Stimulated activated effector memory CD8-positive, alpha-beta T cell treated with anti-CD3 and anti-CD28 coated beads, Interleukin-12 subunit alpha, Interleukin-12 subunit beta, amount 100 ng/mL, for 72 hours (primary cell): ENCODE results near the gene NDUFA5.
A peak's percentile ranks its signal among the peaks of the same experiment; 100 is the strongest.
"Not testable (repeated sequence)": the region's sequence is repeated elsewhere in the genome, so short reads cannot be mapped to it uniquely, and the experiment has no call there.

Experiments used
- ATAC-seq: fragments of 150-1000 bp; cut with Tn5 transposase; 2 replicates; pipeline ENCODE4 v1.10.0; 2021
- DNase-seq, 2 donors: peaks; one replicate each; pipeline ENCODE4 v3.0.0; 2021 to 2022; ENCODE audit warnings: low spot score in 2 of 2
- H3K27ac Mint-ChIP-seq: one replicate; pipeline ENCODE4 v1.8.0; 2022; ENCODE audit warnings: mild to moderate bottlenecking, mixed read lengths
- H3K36me3 Mint-ChIP-seq: one replicate; pipeline ENCODE4 v1.8.0; 2022; ENCODE audit warnings: mild to moderate bottlenecking, mixed read lengths
- H3K4me1 Mint-ChIP-seq: one replicate; pipeline ENCODE4 v1.8.0; 2022; ENCODE audit warnings: mixed read lengths
- H3K4me3 Mint-ChIP-seq: one replicate; pipeline ENCODE4 v1.8.0; 2022; ENCODE audit warnings: mild to moderate bottlenecking, mixed read lengths
- H3K9me3 Mint-ChIP-seq: one replicate; pipeline ENCODE4 v1.8.0; 2022; ENCODE audit warnings: mixed read lengths

Gene NDUFA5

GRCh38 chr7:123535517-123535916 is 22.1 kb downstream of the NDUFA5 start:
- Mint-ChIP-seq H3K27ac (no peak overlapping the region), H3K9me3 (no peaks in the 10 kb centered on the region), H3K36me3 (peaks cover 10% of the 10 kb centered on the region), H3K4me3 (peak overlapping the region; percentile 86), H3K4me1 (peaks cover 19% of the 10 kb centered on the region)
- no peak for DNase-seq
- ATAC-seq, result no peak

- peaks cover 10% of the 10 kb centered on the region for H3K36me3 Mint-ChIP-seq
- H3K9me3 Mint-ChIP-seq, result no peaks in the 10 kb centered on the region
- H3K4me3 Mint-ChIP-seq, result peak within 1 kb of the TSS; percentile 86
- peaks cover 19% of the 10 kb centered on the region for H3K4me1 Mint-ChIP-seq
- H3K27ac Mint-ChIP-seq, result peak within 1 kb of the TSS; percentile 90
- ATAC-seq (peak; percentile 87), DNase-seq (peak; percentile 88 to 97)
Measured at GRCh38 chr7:123534383-123535260, 23.0 kb downstream of the NDUFA5 start, which contains the start of gene IQUB. Gene IQUB (minus strand): TSS chr7:123534595. CDS start chr7:123512340, 22,255 bp downstream.

- DNase-seq (no peak), ATAC-seq (peak; percentile 42)
- peaks cover 19% of the 10 kb centered on the region for H3K4me1 Mint-ChIP-seq
- H3K27ac Mint-ChIP-seq, result no peak overlapping the region
- no peaks in the 10 kb centered on the region for H3K9me3 Mint-ChIP-seq
- H3K36me3 Mint-ChIP-seq, result peaks cover 10% of the 10 kb centered on the region
- peak overlapping the region; percentile 86 for H3K4me3 Mint-ChIP-seq
Measured at GRCh38 chr7:123533929-123534382, 23.7 kb downstream of the NDUFA5 start.

GRCh38 chr7:123533553-123533917 is 24.1 kb downstream of the NDUFA5 start:
- no peaks in the 10 kb centered on the region for H3K9me3 Mint-ChIP-seq

GRCh38 chr7:123532788-123533552 is 24.6 kb downstream of the NDUFA5 start:
- H3K4me1 Mint-ChIP-seq, result peaks cover 13% of the 10 kb centered on the region
- peak overlapping the region; percentile 86 for H3K4me3 Mint-ChIP-seq
- ATAC-seq (peak; percentile 55), DNase-seq (peak; percentile 20 to 79)
- H3K9me3 Mint-ChIP-seq, H3K27ac Mint-ChIP-seq: not testable (repeated sequence)
- H3K36me3 Mint-ChIP-seq, result peaks cover 10% of the 10 kb centered on the region

More at GRCh38 chr7:123533553-123533917, 24.1 kb downstream of the NDUFA5 start:
- Mint-ChIP-seq H3K4me3 (peak overlapping the region; percentile 86), H3K36me3 (peaks cover 10% of the 10 kb centered on the region), H3K4me1 (peaks cover 18% of the 10 kb centered on the region), H3K27ac (no peak overlapping the region)
- ATAC-seq (no peak), DNase-seq (no peak)

GRCh38 chr7:123532343-123532742 is 25.3 kb downstream of the NDUFA5 start:
- not testable (repeated sequence) for H3K9me3 Mint-ChIP-seq, H3K27ac Mint-ChIP-seq, DNase-seq, ATAC-seq
- H3K4me3 Mint-ChIP-seq, result peak overlapping the region; percentile 86
- H3K36me3 Mint-ChIP-seq, result peaks cover 10% of the 10 kb centered on the region
- H3K4me1 Mint-ChIP-seq, result peaks cover 12% of the 10 kb centered on the region

GRCh38 chr7:123530035-123530591 is 27.5 kb downstream of the NDUFA5 start:
- H3K4me1 Mint-ChIP-seq, result peaks cover 12% of the 10 kb centered on the region
- not testable (repeated sequence) for H3K4me3 Mint-ChIP-seq, ATAC-seq, H3K9me3 Mint-ChIP-seq, DNase-seq, H3K27ac Mint-ChIP-seq
- H3K36me3 Mint-ChIP-seq, result peaks cover 10% of the 10 kb centered on the region

- H3K27ac Mint-ChIP-seq, result no peak overlapping the region
- H3K9me3 Mint-ChIP-seq, result no peaks in the 10 kb centered on the region
- no peak for DNase-seq
- no peak overlapping the region for H3K4me3 Mint-ChIP-seq
- ATAC-seq, result no peak
- H3K4me1 Mint-ChIP-seq, result peaks cover 1% of the 10 kb centered on the region
- no peaks in the 10 kb centered on the region for H3K36me3 Mint-ChIP-seq
Measured at GRCh38 chr7:123528265-123528664, 29.4 kb downstream of the NDUFA5 start.

GRCh38 chr7:123527712-123528225 is 29.8 kb downstream of the NDUFA5 start:
- H3K4me1 Mint-ChIP-seq, H3K4me3 Mint-ChIP-seq, H3K9me3 Mint-ChIP-seq, H3K27ac Mint-ChIP-seq, DNase-seq, ATAC-seq, H3K36me3 Mint-ChIP-seq: not testable (repeated sequence)

- not testable (repeated sequence) for DNase-seq, ATAC-seq, H3K4me1 Mint-ChIP-seq, H3K36me3 Mint-ChIP-seq, H3K9me3 Mint-ChIP-seq, H3K27ac Mint-ChIP-seq, H3K4me3 Mint-ChIP-seq
Measured at GRCh38 chr7:123526533-123526932, 31.1 kb downstream of the NDUFA5 start.

GRCh38 chr7:123522066-123522465 is 35.6 kb downstream of the NDUFA5 start:
- H3K4me1 Mint-ChIP-seq, result no peaks in the 10 kb centered on the region

GRCh38 chr7:123505221-123505620 is 52.4 kb downstream of the NDUFA5 start:
- no peaks in the 10 kb centered on the region for H3K36me3 Mint-ChIP-seq
- no peak overlapping the region for H3K27ac Mint-ChIP-seq
- ATAC-seq (peak; percentile 39), DNase-seq (no peak)
- H3K4me3 Mint-ChIP-seq, result no peak overlapping the region
- no peaks in the 10 kb centered on the region for H3K4me1 Mint-ChIP-seq
- H3K9me3 Mint-ChIP-seq, result peaks cover 5% of the 10 kb centered on the region

More at GRCh38 chr7:123522066-123522465, 35.6 kb downstream of the NDUFA5 start:
- H3K36me3 Mint-ChIP-seq, result no peaks in the 10 kb centered on the region
- no peak overlapping the region for H3K27ac Mint-ChIP-seq
- no peak overlapping the region for H3K4me3 Mint-ChIP-seq
- no peak for ATAC-seq
- no peak for DNase-seq
- H3K9me3 Mint-ChIP-seq, result no peaks in the 10 kb centered on the region

- peaks cover 5% of the 10 kb centered on the region for H3K9me3 Mint-ChIP-seq
- no peaks in the 10 kb centered on the region for H3K36me3 Mint-ChIP-seq
- no peak overlapping the region for H3K27ac Mint-ChIP-seq
- DNase-seq, result no peak
- H3K4me1 Mint-ChIP-seq, result no peaks in the 10 kb centered on the region
- H3K4me3 Mint-ChIP-seq, result no peak overlapping the region
- ATAC-seq, result no peak
Measured at GRCh38 chr7:123502201-123502600, 55.4 kb downstream of the NDUFA5 start.

- no peak overlapping the region for H3K4me3 Mint-ChIP-seq
- H3K27ac Mint-ChIP-seq, result no peak overlapping the region
- no peaks in the 10 kb centered on the region for H3K36me3 Mint-ChIP-seq
- ATAC-seq (no peak), DNase-seq (no peak)
- no peaks in the 10 kb centered on the region for H3K4me1 Mint-ChIP-seq
- peaks cover 3% of the 10 kb centered on the region for H3K9me3 Mint-ChIP-seq
Measured at GRCh38 chr7:123500878-123501489, 56.6 kb downstream of the NDUFA5 start.
